ENCODE results near the gene EXOSC1.

EXOSC1 gene

DNA sequence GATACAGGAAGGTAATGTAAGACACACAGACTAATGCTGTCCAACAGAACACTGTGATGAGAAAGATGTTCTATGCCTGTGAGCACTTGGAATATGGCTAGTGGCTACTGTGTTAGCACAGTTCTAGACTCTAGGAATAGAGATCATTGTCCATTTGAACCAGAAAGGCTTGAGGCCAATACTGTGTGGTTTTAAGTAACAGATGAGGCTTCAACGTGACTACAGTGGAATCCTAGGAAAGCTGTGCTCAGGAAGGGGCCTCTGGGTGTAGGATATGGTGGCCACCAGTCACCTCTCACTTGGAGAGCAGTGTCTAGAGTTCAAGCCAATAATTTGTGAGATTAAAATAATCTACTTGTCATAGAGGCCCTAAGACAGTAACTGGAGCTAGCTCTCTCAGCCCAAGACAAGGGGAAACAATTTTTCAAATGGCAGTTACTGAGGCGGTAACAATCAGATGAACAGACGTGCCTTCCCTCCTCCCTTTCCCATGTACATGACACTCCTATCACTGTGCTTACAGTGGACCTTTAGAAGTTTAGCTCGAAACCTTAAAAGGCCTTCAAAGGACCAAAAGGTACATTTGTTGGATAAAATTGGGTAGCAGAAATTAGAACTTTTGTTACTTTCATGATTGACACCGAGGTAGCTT is 10.4 kb upstream of the EXOSC1 start:
- H3K27ac ChIP-seq (ENCODE audit: low read depth, low read length): no peak overlapping the region
- H3K4me2 ChIP-seq (ENCODE audit: low read depth, low read length, poor library complexity, severe bottlenecking): no peak overlapping the region
- H2AFZ ChIP-seq (ENCODE audit: low read depth, low read length, severe bottlenecking): no peak overlapping the region
- H3K4me3 ChIP-seq (ENCODE audit: insufficient read depth, low read length, poor library complexity, severe bottlenecking): no peak overlapping the region
- no peak overlapping the region for H3K9ac ChIP-seq (ENCODE audit: low read length)
- no peaks in the 10 kb centered on the region for H3K27me3 ChIP-seq (ENCODE audit: low read length)
- H3K9me3 ChIP-seq (ENCODE audit: insufficient read depth, low read length): no peaks in the 10 kb centered on the region
- no peaks in the 10 kb centered on the region for H3K9me2 ChIP-seq (replicated peaks; ENCODE audit: insufficient read depth, low read length)
- TF ChIP-seq EZH2phosphoT487 (conservative IDR thresholded peaks at IDR 0.05; ENCODE audit: low read length): no peak
- TF ChIP-seq, protein P1, sequence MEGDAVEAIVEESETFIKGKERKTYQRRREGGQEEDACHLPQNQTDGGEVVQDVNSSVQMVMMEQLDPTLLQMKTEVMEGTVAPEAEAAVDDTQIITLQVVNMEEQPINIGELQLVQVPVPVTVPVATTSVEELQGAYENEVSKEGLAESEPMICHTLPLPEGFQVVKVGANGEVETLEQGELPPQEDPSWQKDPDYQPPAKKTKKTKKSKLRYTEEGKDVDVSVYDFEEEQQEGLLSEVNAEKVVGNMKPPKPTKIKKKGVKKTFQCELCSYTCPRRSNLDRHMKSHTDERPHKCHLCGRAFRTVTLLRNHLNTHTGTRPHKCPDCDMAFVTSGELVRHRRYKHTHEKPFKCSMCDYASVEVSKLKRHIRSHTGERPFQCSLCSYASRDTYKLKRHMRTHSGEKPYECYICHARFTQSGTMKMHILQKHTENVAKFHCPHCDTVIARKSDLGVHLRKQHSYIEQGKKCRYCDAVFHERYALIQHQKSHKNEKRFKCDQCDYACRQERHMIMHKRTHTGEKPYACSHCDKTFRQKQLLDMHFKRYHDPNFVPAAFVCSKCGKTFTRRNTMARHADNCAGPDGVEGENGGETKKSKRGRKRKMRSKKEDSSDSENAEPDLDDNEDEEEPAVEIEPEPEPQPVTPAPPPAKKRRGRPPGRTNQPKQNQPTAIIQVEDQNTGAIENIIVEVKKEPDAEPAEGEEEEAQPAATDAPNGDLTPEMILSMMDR (IDR thresholded peaks at IDR 0.05; ENCODE audit: insufficient read depth, low read length, poor library complexity, severe bottlenecking): no peak
- H4K20me1 ChIP-seq (ENCODE audit: low read depth, low read length): no peaks in the 10 kb centered on the region
- H3K36me3 ChIP-seq (ENCODE audit: low read length): peaks cover 13% of the 10 kb centered on the region; the same call in 1 of the 2 replicates
- no peaks in the 10 kb centered on the region; the same call in 1 of the 2 replicates for H3K79me2 ChIP-seq (ENCODE audit: insufficient read depth, low read length)
- no peaks in the 10 kb centered on the region for H3F3A ChIP-seq (ENCODE audit: insufficient read depth)

GRCh38 chr10:97454330-97455036 is 8.7 kb upstream of the EXOSC1 start:
- Histone ChIP-seq H3K79me2 (ENCODE audit: insufficient read depth, low read length) (peaks cover 9% of the 10 kb centered on the region), H3K4me2 (ENCODE audit: low read depth, low read length, poor library complexity, severe bottlenecking) (no peak overlapping the region), H3K9me3 (ENCODE audit: insufficient read depth, low read length) (no peaks in the 10 kb centered on the region), H3K36me3 (ENCODE audit: low read length) (peaks cover 7% of the 10 kb centered on the region; the same call in 1 of the 2 replicates), H3K4me3 (ENCODE audit: insufficient read depth, low read length, poor library complexity, severe bottlenecking) (no peak overlapping the region), H4K20me1 (ENCODE audit: low read depth, low read length) (no peaks in the 10 kb centered on the region), H3K9me2 (replicated peaks; ENCODE audit: insufficient read depth, low read length) (no peaks in the 10 kb centered on the region), H3F3A (ENCODE audit: insufficient read depth) (no peaks in the 10 kb centered on the region), H3K9ac (ENCODE audit: low read length) (no peak overlapping the region), H3K27ac (ENCODE audit: low read depth, low read length) (no peak overlapping the region), H2AFZ (ENCODE audit: low read depth, low read length, severe bottlenecking) (no peak overlapping the region), H3K27me3 (ENCODE audit: low read length) (no peaks in the 10 kb centered on the region)
- TF ChIP-seq EZH2phosphoT487 (conservative IDR thresholded peaks at IDR 0.05; ENCODE audit: low read length): no peak
- TF ChIP-seq, protein P1 (IDR thresholded peaks at IDR 0.05; ENCODE audit: insufficient read depth, low read length, poor library complexity, severe bottlenecking): no peak

GRCh38 chr10:97452352-97452751 is 6.5 kb upstream of the EXOSC1 start:
- Histone ChIP-seq H2AFZ (ENCODE audit: low read depth, low read length, severe bottlenecking) (no peak overlapping the region), H3K27me3 (ENCODE audit: low read length) (no peaks in the 10 kb centered on the region), H3K36me3 (ENCODE audit: low read length) (no peaks in the 10 kb centered on the region), H3K27ac (ENCODE audit: low read depth, low read length) (no peak overlapping the region), H4K20me1 (ENCODE audit: low read depth, low read length) (no peaks in the 10 kb centered on the region), H3K9ac (ENCODE audit: low read length) (no peak overlapping the region), H3F3A (ENCODE audit: insufficient read depth) (no peaks in the 10 kb centered on the region), H3K4me2 (ENCODE audit: low read depth, low read length, poor library complexity, severe bottlenecking) (no peak overlapping the region), H3K9me3 (ENCODE audit: insufficient read depth, low read length) (no peaks in the 10 kb centered on the region), H3K4me3 (ENCODE audit: insufficient read depth, low read length, poor library complexity, severe bottlenecking) (no peak overlapping the region), H3K9me2 (replicated peaks; ENCODE audit: insufficient read depth, low read length) (no peaks in the 10 kb centered on the region), H3K79me2 (ENCODE audit: insufficient read depth, low read length) (peaks cover 30% of the 10 kb centered on the region)
- no peak for TF ChIP-seq EZH2phosphoT487 (conservative IDR thresholded peaks at IDR 0.05; ENCODE audit: low read length)
- TF ChIP-seq, protein P1 (IDR thresholded peaks at IDR 0.05; ENCODE audit: insufficient read depth, low read length, poor library complexity, severe bottlenecking): no peak
